Endothelial cell of umbilical vein (primary cell): ENCODE data around the gene TENT4B.

Experiments
- CTCF ChIP-seq, 2 donors: IDR thresholded peaks; 1 replicate in 1 of 2; 2 replicates in 1 of 2; pipeline ENCODE4 v1.5.1; 2011; ENCODE audit warnings: low read length in 2 of 2, mild to moderate bottlenecking in 2 of 2, moderate library complexity in 2 of 2, control low read depth in 1 of 2, inconsistent platforms in 1 of 2, low read depth in 1 of 2; ENCODE audit not compliant: insufficient read depth in 1 of 2; ENCODE audit errors: extremely low read depth in 1 of 2
- EZH2 ChIP-seq: IDR thresholded peaks from 2 replicates; pipeline ENCODE4 v1.6.1; 2012; ENCODE audit warnings: borderline replicate concordance, low read depth, mild to moderate bottlenecking, moderate library complexity, low read length, inconsistent platforms; ENCODE audit not compliant: severe bottlenecking
- FOS ChIP-seq: IDR thresholded peaks from 2 replicates; pipeline ENCODE4 v1.6.1; 2011; ENCODE audit warnings: mild to moderate bottlenecking, low read length, moderate library complexity, borderline replicate concordance; ENCODE audit not compliant: insufficient read depth
- GATA2 ChIP-seq: IDR thresholded peaks from 2 replicates; pipeline ENCODE4 v1.7.0; 2011; ENCODE audit warnings: low read depth, mild to moderate bottlenecking, moderate library complexity, mixed read lengths, low read length; ENCODE audit not compliant: insufficient read length, insufficient read depth
- JUN ChIP-seq: IDR thresholded peaks from 2 replicates; pipeline ENCODE4 v1.6.1; 2011; ENCODE audit warnings: borderline replicate concordance, low read depth; ENCODE audit not compliant: insufficient read length, insufficient read depth
- POLR2A ChIP-seq: IDR thresholded peaks from 2 replicates; pipeline ENCODE4 v1.6.1; 2012; ENCODE audit warnings: low read depth, mild to moderate bottlenecking, control low read depth, low read length
- POLR2AphosphoS5 ChIP-seq: IDR thresholded peaks from 2 replicates; pipeline ENCODE4 v1.6.1; 2012; ENCODE audit warnings: low read depth, mild to moderate bottlenecking, control low read depth, low read length, moderate library complexity; ENCODE audit not compliant: insufficient read depth
- TF ChIP-seq, protein P1 (sequence below): IDR thresholded peaks from 2 replicates; pipeline ENCODE4 v1.6.1; 2011; ENCODE audit not compliant: insufficient read depth, insufficient read length

GRCh38 chr16:50153596-50154419 is 702 bp downstream of the TENT4B start:
- TF ChIP-seq FOS (no peak), CTCF (IDR thresholded peaks at IDR 0.05; ENCODE audit: extremely low read depth in 1 of 2, insufficient read depth in 1 of 2, low read depth in 1 of 2, low read length in 2 of 2) (no peak), GATA2 (no peak), POLR2AphosphoS5 (no peak), JUN (no peak), EZH2 (no peak), POLR2A (no peak)
- TF ChIP-seq, protein P1, sequence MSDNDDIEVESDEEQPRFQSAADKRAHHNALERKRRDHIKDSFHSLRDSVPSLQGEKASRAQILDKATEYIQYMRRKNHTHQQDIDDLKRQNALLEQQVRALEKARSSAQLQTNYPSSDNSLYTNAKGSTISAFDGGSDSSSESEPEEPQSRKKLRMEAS = no peak
